C4-2B (cell line): ENCODE data around the gene LRRN2.

Experiments used
- H3K27ac ChIP-seq: fragments of 450-650 bp; 2 replicates; pipeline ENCODE4 v1.5.1; 2017
- CTCF ChIP-seq: fragments of 450-650 bp; conservative IDR thresholded peaks from 2 replicates; pipeline ENCODE4 v1.5.1; 2017; ENCODE audit warnings: mild to moderate bottlenecking
- ZFX ChIP-seq: fragments of 450-650 bp; IDR thresholded peaks from 2 replicates; pipeline ENCODE4 v1.6.1; 2017

LRRN2 gene

GRCh38 chr1:204599098-204599497 is 86.4 kb downstream of the LRRN2 start:
- no peak overlapping the region for H3K27ac ChIP-seq
- TF ChIP-seq ZFX = no peak
- no peak for TF ChIP-seq CTCF

- H3K27ac ChIP-seq = no peak overlapping the region
- TF ChIP-seq ZFX (no peak), CTCF (no peak)
Observed at GRCh38 chr1:204598319-204598969, 87.1 kb downstream of the LRRN2 start.

GRCh38 chr1:204592246-204592948 is 93.1 kb downstream of the LRRN2 start:
- no peak for TF ChIP-seq CTCF
- no peak for TF ChIP-seq ZFX
- H3K27ac ChIP-seq = no peak overlapping the region

GRCh38 chr1:204591473-204592090 is 94.0 kb downstream of the LRRN2 start:
- no peak for TF ChIP-seq ZFX
- H3K27ac ChIP-seq = no peak overlapping the region

- H3K27ac ChIP-seq = no peak overlapping the region
- TF ChIP-seq ZFX (no peak), CTCF (no peak)
Observed at GRCh38 chr1:204589409-204590038, 96.0 kb downstream of the LRRN2 start.

GRCh38 chr1:204588826-204589225 is 96.7 kb downstream of the LRRN2 start:
- TF ChIP-seq CTCF (no peak), ZFX (no peak)
- no peak overlapping the region for H3K27ac ChIP-seq

GRCh38 chr1:204587621-204588020 is 97.9 kb downstream of the LRRN2 start:
- no peak overlapping the region for H3K27ac ChIP-seq
- TF ChIP-seq ZFX = no peak
- no peak for TF ChIP-seq CTCF
